Fibroblast of the aortic adventitia (primary cell): ENCODE measurements around the gene SMURF2. TPM values are rescaled to one million over a fixed set of nuclear protein-coding genes. Genes with fewer than 3 reads are reported as not detected.
"Not testable (repeated sequence)": the region's sequence is repeated elsewhere in the genome, so short reads cannot be mapped to it uniquely, and the experiment has no call there.

ENCODE experiments used
- DNase-seq: peaks from one replicate; pipeline ENCODE4 v3.0.0-alpha.2; 2010; ENCODE audit warnings: low read depth
- H3K4me3 ChIP-seq: 2 replicates; pipeline ENCODE4 v1.5.1; 2011; ENCODE audit warnings: low read depth, mild to moderate bottlenecking, control low read depth, low read length, moderate library complexity
- CTCF ChIP-seq: IDR thresholded peaks from 2 replicates; pipeline ENCODE4 v1.5.1; 2011; ENCODE audit warnings: mild to moderate bottlenecking, low read length, control low read depth, inconsistent platforms; ENCODE audit not compliant: insufficient read depth
- total RNA-seq: library from RNA; depleted of rRNA; stranded (reverse); fragments of >200 nt; gene quantifications from 2 replicates; pipeline ENCODE4 v1.2.3, GENCODE V29; 2012; ENCODE audit warnings: low replicate concordance

The SMURF2 gene
- total RNA-seq, 1 donor: 90.9 TPM

DNA sequence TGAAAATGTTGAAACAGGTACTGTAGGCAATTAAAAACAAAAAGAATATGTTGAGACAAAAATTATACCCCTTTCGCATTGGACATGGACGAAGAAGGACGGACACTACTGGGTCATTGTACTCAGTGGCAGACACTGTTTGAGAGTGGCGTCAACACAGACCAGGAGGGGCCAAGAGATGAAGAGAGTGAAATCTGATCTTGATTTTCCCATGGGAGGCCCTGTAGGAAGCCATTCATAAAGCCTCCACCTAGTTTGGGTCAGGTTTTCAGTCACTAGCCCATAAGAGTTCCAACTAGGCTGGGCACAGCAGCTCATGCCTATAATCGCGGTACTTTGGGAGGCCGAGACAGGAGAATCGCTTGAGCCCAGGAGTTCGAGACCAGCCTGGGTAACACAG lies 23.6 kb upstream of the SMURF2 start:
- no peak overlapping the region for H3K4me3 ChIP-seq
- DNase-seq: no peak
- no peak for TF ChIP-seq CTCF

DNA sequence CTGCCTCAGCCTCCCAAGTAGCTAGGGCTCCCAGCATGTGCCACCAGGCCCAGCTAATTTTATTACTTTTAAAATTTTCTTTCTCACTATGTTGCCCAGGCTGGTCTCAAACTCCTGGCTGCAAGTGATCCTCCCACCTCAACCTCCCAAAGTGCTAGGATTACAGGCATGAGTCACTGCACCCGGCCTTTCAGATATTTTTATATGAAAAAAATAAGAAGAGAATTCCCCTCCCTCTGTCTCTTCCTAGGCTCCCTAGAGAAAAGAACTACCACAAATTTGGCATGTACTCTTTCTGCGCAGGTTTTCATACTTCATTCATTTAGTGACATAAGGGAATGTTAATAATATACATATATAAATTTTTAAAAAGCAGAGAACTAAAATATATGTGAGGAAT lies 21.7 kb upstream of the SMURF2 start:
- DNase-seq: peak; percentile 54
- H3K4me3 ChIP-seq: no peak overlapping the region
- TF ChIP-seq CTCF: no peak

DNA sequence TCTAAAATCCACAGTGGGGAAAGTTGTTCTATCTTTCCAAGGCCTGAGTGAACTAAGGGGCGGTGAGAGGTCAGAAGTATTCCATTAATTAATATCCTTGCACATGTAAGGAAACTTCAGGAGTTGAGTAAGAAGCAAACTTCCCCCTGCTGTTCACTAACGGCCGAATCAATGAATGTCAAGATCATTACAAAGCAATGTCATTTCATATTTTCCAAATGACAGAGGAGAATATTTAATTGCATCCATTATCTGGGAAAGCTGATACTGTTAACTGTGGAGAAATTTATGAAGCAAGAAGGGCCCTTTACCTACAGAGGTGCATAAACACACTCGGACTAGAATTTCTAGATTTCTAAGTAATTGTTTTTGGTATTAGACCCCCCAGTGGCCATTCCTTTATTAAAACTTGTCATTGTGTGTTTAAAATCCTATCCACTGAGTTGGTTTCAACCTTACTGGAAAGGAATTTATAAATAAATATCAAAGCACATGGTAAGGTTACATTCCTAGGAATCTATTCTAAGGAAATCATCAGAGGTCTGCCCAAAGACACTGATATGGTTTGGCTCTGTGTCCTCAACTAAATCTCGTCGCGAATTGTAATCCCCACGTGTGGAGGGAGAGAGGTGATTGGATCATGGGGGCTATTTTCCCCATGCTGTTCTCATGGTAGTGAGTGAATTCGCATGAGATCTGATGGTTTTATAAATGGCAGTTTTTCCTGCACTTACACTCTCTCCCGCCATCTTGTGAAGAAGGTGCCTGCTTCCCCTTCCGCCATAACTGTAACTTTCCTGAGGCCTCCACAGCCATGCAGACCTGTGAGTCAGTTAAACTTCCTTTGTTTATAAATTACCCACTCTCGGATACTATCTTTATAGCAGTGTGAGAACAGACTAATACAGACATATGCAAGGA lies 20.4 kb upstream of the SMURF2 start:
- H3K4me3 ChIP-seq: no peak overlapping the region
- peak; percentile 77 for DNase-seq
- no peak for TF ChIP-seq CTCF

DNA sequence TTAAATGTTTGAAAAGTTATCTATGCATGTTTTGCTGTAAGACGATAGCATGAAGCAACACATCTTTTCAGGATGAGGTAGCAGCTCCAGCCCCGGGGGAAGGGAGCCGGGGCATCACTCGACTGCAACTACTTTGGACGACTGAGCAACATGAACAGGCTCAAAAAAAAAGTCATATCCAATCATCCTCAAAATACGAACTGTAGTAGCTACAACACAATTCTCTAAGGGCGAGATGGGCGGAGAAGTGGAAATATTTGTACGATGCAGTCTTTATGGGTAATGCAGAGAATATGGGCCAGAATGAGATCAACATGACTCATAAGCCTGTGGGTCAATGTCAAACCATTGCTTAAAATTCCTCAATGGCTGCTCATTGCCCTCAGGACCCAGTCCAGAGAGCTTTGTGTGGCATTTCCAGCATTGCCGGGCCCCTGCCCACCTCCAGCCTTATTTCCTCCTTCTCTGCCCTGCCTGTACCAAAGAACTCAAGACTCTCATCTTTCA lies 17.7 kb upstream of the SMURF2 start:
- no peak for TF ChIP-seq CTCF
- H3K4me3 ChIP-seq: peak overlapping the region; percentile 5
- DNase-seq: peak; percentile 97

DNA sequence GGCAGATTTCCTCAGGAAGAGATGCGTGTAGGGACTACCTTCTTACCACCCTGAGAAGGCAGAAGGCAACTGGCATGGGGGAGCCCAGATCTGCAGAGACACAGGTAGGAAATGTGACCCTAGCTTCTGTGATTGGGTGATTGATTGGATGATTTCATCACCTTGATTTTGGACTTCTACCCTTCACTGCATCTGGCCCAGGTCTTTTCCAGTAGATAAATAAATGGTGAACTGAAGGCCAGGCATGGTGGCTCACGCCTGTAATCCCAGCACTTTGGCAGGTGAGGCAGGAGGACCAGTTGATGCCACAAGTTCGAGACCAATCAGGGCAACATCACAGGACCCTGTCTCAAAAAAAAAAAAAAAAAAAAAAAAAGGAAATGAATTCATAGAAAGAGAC lies 14.7 kb upstream of the SMURF2 start:
- no peak for TF ChIP-seq CTCF
- no peak overlapping the region for H3K4me3 ChIP-seq
- no peak for DNase-seq

DNA sequence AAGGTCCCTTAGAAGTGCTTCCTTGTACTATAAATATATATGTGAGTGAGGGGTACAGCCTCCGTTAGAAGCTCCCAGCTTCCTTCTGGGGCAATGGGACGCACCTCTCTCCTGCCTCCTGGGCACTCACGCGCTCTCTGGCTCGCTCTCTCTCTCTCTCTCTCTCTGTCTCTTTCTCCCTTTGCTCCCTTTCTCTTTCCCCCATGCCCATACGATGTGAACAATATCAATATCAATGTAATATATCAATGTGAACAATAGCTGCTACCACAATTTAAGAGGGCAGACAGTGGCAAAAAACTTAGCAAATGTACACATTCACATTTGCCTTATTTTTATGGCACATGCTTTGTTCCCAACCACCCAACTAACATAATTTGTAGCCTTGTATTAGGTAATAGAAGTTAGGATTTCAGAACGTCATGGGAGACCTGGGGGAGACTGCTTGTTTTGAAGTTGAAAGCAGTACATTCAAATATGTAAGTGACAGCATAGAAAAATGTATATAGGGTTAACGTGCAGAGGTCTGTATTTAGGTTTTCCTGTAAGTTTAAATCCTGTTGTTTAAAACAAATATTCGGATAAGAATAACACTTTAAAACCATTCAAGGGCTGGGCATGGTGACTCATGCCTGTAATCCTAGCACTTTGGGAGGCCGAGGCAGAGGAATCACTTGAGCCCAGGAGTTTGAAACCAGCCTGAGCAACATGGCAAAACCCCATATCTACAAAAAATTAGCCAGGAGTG lies 8.9 kb upstream of the SMURF2 start:
- H3K4me3 ChIP-seq: not testable (repeated sequence)

DNA sequence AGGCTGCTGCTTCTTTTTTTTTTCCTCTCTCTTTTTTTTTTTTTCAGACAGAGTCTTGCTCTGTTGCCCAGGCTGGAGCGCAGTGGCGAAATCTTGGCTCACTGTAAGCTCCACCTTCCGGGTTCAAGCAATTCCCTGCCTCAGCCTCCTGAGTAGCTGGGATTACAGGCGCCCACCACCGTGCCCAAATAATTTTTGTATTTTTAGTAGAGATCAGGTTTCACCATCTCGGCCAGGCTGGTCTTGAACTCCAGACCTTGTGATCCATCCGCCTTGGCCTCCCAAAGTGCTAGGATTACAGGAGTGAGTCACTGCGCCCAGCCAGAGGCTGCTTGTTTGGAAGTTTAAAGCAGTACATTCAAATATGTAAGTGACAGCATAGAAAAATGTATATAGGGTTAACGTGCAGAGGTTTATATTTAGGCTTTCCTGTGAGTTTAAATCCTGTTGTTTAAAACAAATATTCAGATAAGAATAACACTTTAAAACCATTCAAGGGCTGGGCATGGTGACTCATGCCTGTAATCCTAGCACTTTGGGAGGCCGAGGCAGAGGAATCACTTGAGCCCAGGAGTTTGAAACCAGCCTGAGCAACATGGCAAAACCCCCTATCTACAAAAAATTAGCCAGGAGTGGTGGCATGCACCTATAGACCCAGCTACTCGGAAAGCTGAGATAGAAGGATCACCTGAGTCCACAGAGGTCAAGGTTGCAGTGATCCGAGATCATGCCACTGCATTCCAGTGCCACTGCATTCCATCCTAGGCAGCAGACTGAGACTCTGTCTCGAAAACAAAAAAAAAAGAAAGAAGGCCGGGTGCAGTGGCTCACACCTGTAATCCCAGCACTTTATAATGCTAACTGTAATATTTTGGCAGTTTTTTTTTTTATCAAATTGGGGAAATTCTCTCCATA lies 6.0 kb upstream of the SMURF2 start:
- peak; percentile 50 for DNase-seq
- H3K4me3 ChIP-seq: not testable (repeated sequence)

More for the DNA sequence above, 8.9 kb upstream of the SMURF2 start:
- DNase-seq: not testable (repeated sequence)

- not testable (repeated sequence) for DNase-seq, H3K4me3 ChIP-seq
These were observed 2.3 kb upstream of the SMURF2 start for GRCh38 chr17:64664299-64664981.

GRCh38 chr17:64663836-64664235 lies 1.7 kb upstream of the SMURF2 start:
- H3K4me3 ChIP-seq, DNase-seq: not testable (repeated sequence)
